H9 (cell line): Measurements from ENCODE around the gene ANKRD17. TPM values are rescaled to one million over a fixed set of nuclear protein-coding genes. Genes with fewer than 3 reads are reported as not detected.

Source experiments
- DNase-seq: peaks from one replicate; pipeline ENCODE4 v3.0.0-alpha.2; 2017
- H2AFZ ChIP-seq: one replicate; pipeline ENCODE4 v1.6.1; 2013; ENCODE audit warnings: mild to moderate bottlenecking, low read length, control low read depth, moderate library complexity
- H2AK5ac ChIP-seq: 2 replicates; pipeline ENCODE4 v1.6.1; 2013; ENCODE audit warnings: low read length, control low read depth, mixed read lengths; ENCODE audit not compliant: insufficient read length
- H2BK120ac ChIP-seq: one replicate; pipeline ENCODE4 v1.6.1; 2013; ENCODE audit warnings: low read depth, mild to moderate bottlenecking, low read length, control low read depth, inconsistent platforms; ENCODE audit not compliant: poor library complexity, severe bottlenecking
- H2BK12ac ChIP-seq: 2 replicates; pipeline ENCODE4 v1.6.1; 2013; ENCODE audit warnings: low read length, control low read depth, mixed read lengths, low read depth; ENCODE audit not compliant: insufficient read length
- H2BK15ac ChIP-seq: 2 replicates; pipeline ENCODE4 v1.6.1; 2013; ENCODE audit warnings: low read depth, low read length, control low read depth
- H2BK20ac ChIP-seq: one replicate; pipeline ENCODE4 v1.6.1; 2013; ENCODE audit warnings: low read depth, mild to moderate bottlenecking, low read length, control low read depth, inconsistent platforms; ENCODE audit not compliant: poor library complexity, severe bottlenecking
- H2BK5ac ChIP-seq: 2 replicates; pipeline ENCODE4 v1.6.1; 2013; ENCODE audit warnings: low read length, control low read depth, mixed read lengths; ENCODE audit not compliant: insufficient read length
- H3K14ac ChIP-seq: 2 replicates; pipeline ENCODE4 v1.6.1; 2013; ENCODE audit warnings: low read length, control low read depth; ENCODE audit not compliant: insufficient read depth
- H3K18ac ChIP-seq: 2 replicates; pipeline ENCODE4 v1.6.1; 2013; ENCODE audit warnings: low read depth, mild to moderate bottlenecking, mixed read lengths, low read length, control low read depth; ENCODE audit not compliant: insufficient read length
- H3K23ac ChIP-seq: 2 replicates; pipeline ENCODE4 v1.6.1; 2013; ENCODE audit warnings: low read length, control low read depth, mixed read lengths, low read depth; ENCODE audit not compliant: insufficient read length
- H3K23me2 ChIP-seq: 2 replicates; pipeline ENCODE4 v1.6.1; 2013; ENCODE audit warnings: low read depth, mild to moderate bottlenecking, mixed read lengths, low read length, control low read depth; ENCODE audit not compliant: insufficient read length, poor library complexity, severe bottlenecking
- H3K27ac ChIP-seq: 2 replicates; pipeline ENCODE4 v1.5.1; 2013; ENCODE audit warnings: low read length, control low read depth, mixed read lengths, low read depth; ENCODE audit not compliant: insufficient read length
- H3K27me3 ChIP-seq: 2 replicates; pipeline ENCODE4 v1.6.1; 2013; ENCODE audit warnings: low read length, control low read depth, inconsistent platforms; ENCODE audit not compliant: insufficient read depth
- H3K4ac ChIP-seq: 2 replicates; pipeline ENCODE4 v1.6.1; 2013; ENCODE audit warnings: low read depth, mild to moderate bottlenecking, control low read depth, inconsistent platforms, low read length, moderate library complexity
- H3K4me1 ChIP-seq: 2 replicates; pipeline ENCODE4 v1.6.1; 2013; ENCODE audit warnings: low read length, control low read depth, inconsistent platforms; ENCODE audit not compliant: insufficient read depth
- H3K4me2 ChIP-seq: 2 replicates; pipeline ENCODE4 v1.6.1; 2013; ENCODE audit warnings: low read length, control low read depth, mixed read lengths; ENCODE audit not compliant: insufficient read length, insufficient read depth
- H3K56ac ChIP-seq: 2 replicates; pipeline ENCODE4 v1.6.1; 2013; ENCODE audit warnings: low read depth, mild to moderate bottlenecking, mixed read lengths, low read length, control low read depth; ENCODE audit not compliant: insufficient read length
- H3K79me1 ChIP-seq: 2 replicates; pipeline ENCODE4 v1.6.1; 2013; ENCODE audit warnings: low read depth, mild to moderate bottlenecking, moderate library complexity, low read length, control low read depth, inconsistent platforms; ENCODE audit not compliant: insufficient read depth, poor library complexity, severe bottlenecking
- H3K79me2 ChIP-seq: 2 replicates; pipeline ENCODE4 v1.6.1; 2013; ENCODE audit warnings: low read length, control low read depth, inconsistent platforms; ENCODE audit not compliant: insufficient read depth
- H3K9ac ChIP-seq: 2 replicates; pipeline ENCODE4 v1.6.1; 2013; ENCODE audit warnings: low read length, control low read depth, mixed read lengths; ENCODE audit not compliant: insufficient read length; ENCODE audit errors: extremely low read depth
- H3K9me3 ChIP-seq: one replicate; pipeline ENCODE4 v1.6.1; 2013; ENCODE audit warnings: low read depth, low read length, inconsistent platforms; ENCODE audit not compliant: control insufficient read depth
- H3T11ph ChIP-seq: one replicate; pipeline ENCODE4 v1.6.1; 2013; ENCODE audit warnings: mild to moderate bottlenecking, low read length, control low read depth, inconsistent platforms
- H4K20me1 ChIP-seq: one replicate; pipeline ENCODE4 v1.6.1; 2013; ENCODE audit not compliant: control insufficient read depth, insufficient read length, insufficient read depth
- H4K5ac ChIP-seq: 2 replicates; pipeline ENCODE4 v1.6.1; 2013; ENCODE audit warnings: low read depth, mild to moderate bottlenecking, mixed read lengths, low read length, control low read depth; ENCODE audit not compliant: insufficient read length
- H4K8ac ChIP-seq: replicated peaks from 2 replicates; pipeline ENCODE4 v1.6.1; 2013; ENCODE audit warnings: low read length, control low read depth, mixed read lengths, low read depth; ENCODE audit not compliant: insufficient read length
- H4K91ac ChIP-seq: 2 replicates; pipeline ENCODE4 v1.6.1; 2013; ENCODE audit warnings: low read depth, mild to moderate bottlenecking, moderate library complexity, mixed read lengths, low read length, control low read depth; ENCODE audit not compliant: insufficient read length
- H3K27ac Mint-ChIP-seq, 3 experiments: 2 replicates in 2 of 3; 3 replicates in 1 of 3; pipeline ENCODE4 v1.8.0; 2020 to 2021; ENCODE audit warnings: mixed read lengths in 3 of 3, mild to moderate bottlenecking in 1 of 3, moderate library complexity in 1 of 3
- H3K27me3 Mint-ChIP-seq: 2 replicates; pipeline ENCODE4 v1.8.0; 2021; ENCODE audit warnings: low read depth, mild to moderate bottlenecking, moderate library complexity, mixed read lengths
- H3K36me3 Mint-ChIP-seq, 3 experiments: 2 replicates in 2 of 3; 3 replicates in 1 of 3; pipeline ENCODE4 v1.8.0; 2020 to 2021; ENCODE audit warnings: low read depth in 3 of 3, mixed read lengths in 3 of 3; ENCODE audit not compliant: insufficient read depth in 1 of 3
- H3K4me1 Mint-ChIP-seq, 2 experiments: 2 replicates each; pipeline ENCODE4 v1.8.0; 2020; ENCODE audit warnings: mixed read lengths in 2 of 2
- H3K4me3 Mint-ChIP-seq, 2 experiments: 2 replicates in 1 of 2; 3 replicates in 1 of 2; pipeline ENCODE4 v1.8.0; 2020 to 2021; ENCODE audit warnings: mild to moderate bottlenecking in 2 of 2, mixed read lengths in 2 of 2, moderate library complexity in 1 of 2
- H3K9me3 Mint-ChIP-seq, 2 experiments: 2 replicates in 1 of 2; 3 replicates in 1 of 2; pipeline ENCODE4 v1.8.0; 2020; ENCODE audit warnings: mild to moderate bottlenecking in 2 of 2, mixed read lengths in 2 of 2, moderate library complexity in 1 of 2
- WGBS: extraction: QIAGEN DNeasy Blood & Tissue Kit; methylation state at CpG from one replicate; pipeline ENCODE4 v1.1.7; 2013; ENCODE audit warnings: missing lambda C conversion rate, low lambda C conversion rate, mixed read lengths; ENCODE audit not compliant: insufficient read length; ENCODE audit errors: extremely low coverage; 5-methylcytosine and 5-hydroxymethylcytosine counted together
- total RNA-seq: library from RNA; stranded (reverse); gene quantifications from 2 replicates; pipeline ENCODE4 v1.2.1, GENCODE V29; 2021
- TF ChIP-seq, protein P1 (sequence below): fragments of 200-600 bp; sonication (generic); conservative IDR thresholded peaks from 3 replicates; pipeline ENCODE4 v1.8.0; 2021; ENCODE audit warnings: antibody characterized with exemption, mild to moderate bottlenecking

ANKRD17 gene
- total RNA-seq, 1 experiment from 2014 or later, result 82.4 TPM

DNA sequence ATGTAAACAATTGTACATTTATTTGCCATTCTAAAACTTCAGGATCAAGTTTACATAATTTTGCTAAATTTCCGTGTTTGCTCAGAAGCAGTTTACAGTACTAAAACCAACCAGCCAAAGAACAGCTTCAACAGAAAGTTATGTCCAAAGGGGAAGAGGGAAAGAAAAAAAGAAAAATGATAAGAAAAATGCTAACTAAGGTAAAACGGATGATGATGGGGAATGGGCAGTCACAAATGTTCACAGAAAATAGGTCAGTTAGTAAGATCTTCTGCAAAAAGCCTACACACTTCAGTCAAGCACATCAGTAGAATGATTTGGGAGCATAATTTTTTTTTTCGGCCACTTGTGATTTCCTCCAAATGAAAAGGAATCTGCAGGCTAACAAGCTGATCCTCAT lies 182.8 kb downstream of the ANKRD17 start:
- no peak overlapping the region for H2BK15ac ChIP-seq
- H3K18ac ChIP-seq, result no peak overlapping the region
- no peak overlapping the region for H4K5ac ChIP-seq
- H4K8ac ChIP-seq, result no peak overlapping the region
- H3K23me2 ChIP-seq, result no peaks in the 10 kb centered on the region
- Mint-ChIP-seq H3K4me3 (no peak overlapping the region), H3K9me3 (no peaks in the 10 kb centered on the region), H3K36me3 (peaks cover 19 to 49% (median 39%) of the 10 kb centered on the region in 3 experiments; a peak in 6 of 7 replicates), H3K4me1 (no peaks in the 10 kb centered on the region), H3K27ac (no peak overlapping the region), H3K27me3 (no peaks in the 10 kb centered on the region)
- H2BK120ac ChIP-seq, result no peak overlapping the region
- DNase-seq, result no peak
- no peak overlapping the region for H4K91ac ChIP-seq
- no peaks in the 10 kb centered on the region; the same call in 1 of the 2 replicates for H3K79me2 ChIP-seq
- H3K4me1 ChIP-seq, result no peaks in the 10 kb centered on the region
- H2BK5ac ChIP-seq, result no peak overlapping the region
- no peak overlapping the region for H2BK12ac ChIP-seq
- H2BK20ac ChIP-seq, result no peak overlapping the region
- no peaks in the 10 kb centered on the region for H3K79me1 ChIP-seq
- no peak overlapping the region for H3K14ac ChIP-seq
- no peaks in the 10 kb centered on the region for H3K9me3 ChIP-seq
- no peaks in the 10 kb centered on the region for H4K20me1 ChIP-seq
- TF ChIP-seq, protein P1, sequence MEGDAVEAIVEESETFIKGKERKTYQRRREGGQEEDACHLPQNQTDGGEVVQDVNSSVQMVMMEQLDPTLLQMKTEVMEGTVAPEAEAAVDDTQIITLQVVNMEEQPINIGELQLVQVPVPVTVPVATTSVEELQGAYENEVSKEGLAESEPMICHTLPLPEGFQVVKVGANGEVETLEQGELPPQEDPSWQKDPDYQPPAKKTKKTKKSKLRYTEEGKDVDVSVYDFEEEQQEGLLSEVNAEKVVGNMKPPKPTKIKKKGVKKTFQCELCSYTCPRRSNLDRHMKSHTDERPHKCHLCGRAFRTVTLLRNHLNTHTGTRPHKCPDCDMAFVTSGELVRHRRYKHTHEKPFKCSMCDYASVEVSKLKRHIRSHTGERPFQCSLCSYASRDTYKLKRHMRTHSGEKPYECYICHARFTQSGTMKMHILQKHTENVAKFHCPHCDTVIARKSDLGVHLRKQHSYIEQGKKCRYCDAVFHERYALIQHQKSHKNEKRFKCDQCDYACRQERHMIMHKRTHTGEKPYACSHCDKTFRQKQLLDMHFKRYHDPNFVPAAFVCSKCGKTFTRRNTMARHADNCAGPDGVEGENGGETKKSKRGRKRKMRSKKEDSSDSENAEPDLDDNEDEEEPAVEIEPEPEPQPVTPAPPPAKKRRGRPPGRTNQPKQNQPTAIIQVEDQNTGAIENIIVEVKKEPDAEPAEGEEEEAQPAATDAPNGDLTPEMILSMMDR, result no peak
- no peak overlapping the region for H3K4ac ChIP-seq
- no peak overlapping the region for H3K27ac ChIP-seq
- H3K27me3 ChIP-seq, result no peaks in the 10 kb centered on the region
- WGBS, result no CpG with 5 or more reads among the region's 3 CpGs
- H3K23ac ChIP-seq, result no peak overlapping the region
- no peak overlapping the region for H3T11ph ChIP-seq
- no peak overlapping the region for H3K4me2 ChIP-seq
- no peak overlapping the region for H2AFZ ChIP-seq
- H3K9ac ChIP-seq, result no peak overlapping the region
- H3K56ac ChIP-seq, result no peak overlapping the region
- H2AK5ac ChIP-seq, result no peak overlapping the region
